A549 treated with DMSO at 1 μM for 4 hours (cell line): Measurements from ENCODE around the gene AGTRAP. TPM values are rescaled to one million over a fixed set of nuclear protein-coding genes. Genes with fewer than 3 reads are reported as not detected.

Experiments used
- total RNA-seq: library from RNA; stranded (reverse); fragments of 200-300 nt; extraction: Qiagen RNA extraction; gene quantifications from 5 replicates; pipeline ENCODE4 v1.2.3, GENCODE V29; 2022; ENCODE audit warnings: low read depth

AGTRAP gene
- 80.0 to 102 TPM (median 89.8 TPM) in 5 replicates for total RNA-seq

GRCh38 chr1:11735854-11736745, at the start of gene AGTRAP:
TSS of gene AGTRAP (plus strand) at chr1:11736136. CDS start at chr1:11736209, 73 bp downstream.

GRCh38 chr1:11691302-11691914, 44.5 kb upstream of the AGTRAP start, which contains the start of gene DRAXIN:
TSS of gene DRAXIN (plus strand) at chr1:11691710. CDS start at chr1:11706259, 14,549 bp downstream.

GRCh38 chr1:11761988-11762406, 26.1 kb downstream of the AGTRAP start, which contains the start of gene C1orf167:
TSS of gene C1orf167 (plus strand) at chr1:11762193. CDS start at chr1:11764401, 2,208 bp downstream.

Other genes with a start within 250 kb of the AGTRAP start
- 7.6 to 9.4 TPM (median 9.2 TPM) in 5 replicates for gene FBXO2, start 81.7 kb upstream of the AGTRAP start, total RNA-seq
- 13.9 to 17.8 TPM (median 17.2 TPM) in 5 replicates for gene FBXO44, start 81.3 kb upstream of the AGTRAP start, total RNA-seq
- gene FBXO6, start 71.9 kb upstream of the AGTRAP start, total RNA-seq: 5.8 to 9.2 TPM (median 8.8 TPM) in 5 replicates
- 46.3 to 55.1 TPM (median 49.4 TPM) in 5 replicates for gene MAD2L2, start 55.0 kb upstream of the AGTRAP start, total RNA-seq
- gene DRAXIN, start 44.4 kb upstream of the AGTRAP start, total RNA-seq: 0.09 to 0.23 TPM (median 0.17 TPM) in 5 replicates
- not detected in 5 replicates for gene C1orf167, start 26.1 kb downstream of the AGTRAP start, total RNA-seq
- gene MTHFR, start 69.8 kb downstream of the AGTRAP start, total RNA-seq: 4.6 to 5.6 TPM (median 4.8 TPM) in 5 replicates
- gene CLCN6, start 70.1 kb downstream of the AGTRAP start, total RNA-seq: 5.5 to 6.8 TPM (median 6.3 TPM) in 5 replicates
- gene NPPA, start 111.6 kb downstream of the AGTRAP start, total RNA-seq: not detected in 5 replicates
- gene NPPB, start 122.8 kb downstream of the AGTRAP start, total RNA-seq: 0.13 to 0.32 TPM in 2 of 5 replicates, not detected in the others
- 32.4 to 49.0 TPM (median 44.5 TPM) in 5 replicates for gene KIAA2013, start 190.3 kb downstream of the AGTRAP start, total RNA-seq
- 74.1 to 86.9 TPM (median 77.6 TPM) in 5 replicates for gene PLOD1, start 198.6 kb downstream of the AGTRAP start, total RNA-seq
- 34.1 to 39.6 TPM (median 35.5 TPM) in 5 replicates for gene MFN2, start 244.3 kb downstream of the AGTRAP start, total RNA-seq